GM12874 (cell line): Measurements from ENCODE around the gene SORCS2.
A peak's percentile ranks its signal among the peaks of the same experiment; 100 is the strongest.

Experiments used
- CTCF ChIP-seq: IDR thresholded peaks from 2 replicates; pipeline ENCODE4 v1.5.1; 2011; ENCODE audit warnings: low read depth, mild to moderate bottlenecking, control low read depth, low read length, moderate library complexity; ENCODE audit not compliant: insufficient read depth

Gene SORCS2

GRCh38 chr4:7180938-7181337, 11.4 kb upstream of the SORCS2 start:
- no peak for TF ChIP-seq CTCF

- no peak for TF ChIP-seq CTCF
These were observed 9.7 kb upstream of the SORCS2 start for GRCh38 chr4:7182616-7183015.

- TF ChIP-seq CTCF: no peak
These were observed 9.2 kb upstream of the SORCS2 start for GRCh38 chr4:7183161-7183560.

- TF ChIP-seq CTCF: no peak
These were observed 8.4 kb upstream of the SORCS2 start for GRCh38 chr4:7183780-7184460.

- no peak for TF ChIP-seq CTCF
These were observed 6.8 kb upstream of the SORCS2 start for GRCh38 chr4:7185487-7186030.

- 0 out of 2 replicates have a peak, but pooled peaks have one; percentile 14 for TF ChIP-seq CTCF
These were observed 6.3 kb upstream of the SORCS2 start for GRCh38 chr4:7186031-7186430.

GRCh38 chr4:7186516-7187167, 5.7 kb upstream of the SORCS2 start:
- no peak for TF ChIP-seq CTCF
